Liver (tissue), 9 donors: Measurements from ENCODE around the gene BSN. TPM values are rescaled to one million over a fixed set of nuclear protein-coding genes. Genes with fewer than 3 reads are reported as not detected.

Source experiments
- DNase-seq: peaks from one replicate; pipeline ENCODE4 v3.0.0-alpha.2; 2017; ENCODE audit warnings: low spot score
- H3K27ac ChIP-seq, 2 donors: one replicate each; pipeline ENCODE4 v1.7.0; 2013; ENCODE audit warnings: inconsistent platforms in 2 of 2, low read length in 2 of 2, control low read depth in 1 of 2, low read depth in 1 of 2, mild to moderate bottlenecking in 1 of 2
- H3K27me3 ChIP-seq, 4 donors: one replicate each; pipeline versions ENCODE4 v1.6.1 to v1.7.0; 2013; ENCODE audit warnings: low read length in 3 of 4, inconsistent platforms in 1 of 4, mild to moderate bottlenecking in 1 of 4, moderate library complexity in 1 of 4; ENCODE audit not compliant: control insufficient read depth in 4 of 4, insufficient read depth in 4 of 4
- H3K36me3 ChIP-seq, 4 donors: one replicate each; pipeline versions ENCODE4 v1.6.1 to v1.7.0; 2013; ENCODE audit warnings: low read length in 3 of 4, mild to moderate bottlenecking in 3 of 4, low read depth in 1 of 4, moderate library complexity in 1 of 4; ENCODE audit not compliant: control insufficient read depth in 4 of 4, insufficient read depth in 3 of 4
- H3K4me1 ChIP-seq, 4 donors: one replicate each; pipeline versions ENCODE4 v1.6.1 to v1.7.0; 2013; ENCODE audit warnings: low read length in 3 of 4, mild to moderate bottlenecking in 3 of 4, moderate library complexity in 1 of 4; ENCODE audit not compliant: control insufficient read depth in 4 of 4, insufficient read depth in 4 of 4
- H3K4me3 ChIP-seq, 3 donors: one replicate each; pipeline versions ENCODE4 v1.6.1 to v1.7.0; 2013; ENCODE audit warnings: low read length in 3 of 3, control low read depth in 1 of 3, low read depth in 1 of 3, mild to moderate bottlenecking in 1 of 3
- H3K9ac ChIP-seq, 2 donors: one replicate each; pipeline ENCODE4 v1.7.0; 2013; ENCODE audit warnings: low read length in 2 of 2, mild to moderate bottlenecking in 2 of 2, moderate library complexity in 2 of 2, control low read depth in 1 of 2, low read depth in 1 of 2
- H3K9me3 ChIP-seq, 4 donors: one replicate each; pipeline versions ENCODE4 v1.6.1 to v1.7.0; 2013; ENCODE audit warnings: low read length in 3 of 4; ENCODE audit not compliant: control insufficient read depth in 4 of 4
- ATF3 ChIP-seq: IDR thresholded peaks from 2 replicates; pipeline ENCODE4 v1.6.1; 2016; ENCODE audit warnings: antibody characterized with exemption
- CTCF ChIP-seq: fragments of 150-350 bp; IDR thresholded peaks from 2 replicates; pipeline ENCODE4 v1.5.1; 2017; ENCODE audit warnings: improper control_type of control experiment, low read depth, low read length; ENCODE audit not compliant: missing input control
- EGR1 ChIP-seq, 2 donors: IDR thresholded peaks; 2 replicates each; pipeline ENCODE4 v1.6.1; 2016 to 2018; ENCODE audit warnings: antibody characterized with exemption in 2 of 2, low read depth in 2 of 2
- FOXA1 ChIP-seq: IDR thresholded peaks from 2 replicates; pipeline ENCODE4 v1.6.1; 2016; ENCODE audit warnings: antibody characterized with exemption
- FOXA2 ChIP-seq: IDR thresholded peaks from 2 replicates; pipeline ENCODE4 v1.6.1; 2016; ENCODE audit warnings: antibody characterized with exemption
- GABPA ChIP-seq, 2 donors: IDR thresholded peaks in 1 of 2; conservative IDR thresholded peaks in 1 of 2; 2 replicates each; pipeline ENCODE4 v1.6.1; 2016; ENCODE audit warnings: antibody characterized with exemption in 2 of 2, mild to moderate bottlenecking in 1 of 2, moderate library complexity in 1 of 2
- HNF4A ChIP-seq, 2 donors: conservative IDR thresholded peaks; 2 replicates each; pipeline ENCODE4 v1.6.1; 2016; ENCODE audit warnings: antibody characterized with exemption in 2 of 2, mild to moderate bottlenecking in 2 of 2
- HNF4G ChIP-seq: IDR thresholded peaks from 2 replicates; pipeline ENCODE4 v1.6.1; 2016; ENCODE audit warnings: antibody characterized with exemption
- JUND ChIP-seq, 2 donors: IDR thresholded peaks; 2 replicates each; pipeline ENCODE4 v1.6.1; 2016; ENCODE audit warnings: antibody characterized with exemption in 2 of 2
- MAX ChIP-seq: IDR thresholded peaks from 2 replicates; pipeline ENCODE4 v1.6.1; 2016; ENCODE audit warnings: antibody characterized with exemption
- NR2F2 ChIP-seq: IDR thresholded peaks from 2 replicates; pipeline ENCODE4 v1.6.1; 2016; ENCODE audit warnings: antibody characterized with exemption
- RAD21 ChIP-seq, 2 donors: IDR thresholded peaks; 2 replicates each; pipeline ENCODE4 v1.6.1; 2016; ENCODE audit warnings: antibody characterized with exemption in 2 of 2, mild to moderate bottlenecking in 2 of 2
- REST ChIP-seq: IDR thresholded peaks from 2 replicates; pipeline ENCODE4 v1.6.1; 2016; ENCODE audit warnings: antibody characterized with exemption, mild to moderate bottlenecking
- RXRA ChIP-seq, 2 donors: IDR thresholded peaks; 2 replicates each; pipeline ENCODE4 v1.6.1; 2017 to 2018; ENCODE audit warnings: antibody characterized with exemption in 2 of 2, mild to moderate bottlenecking in 1 of 2
- SP1 ChIP-seq: IDR thresholded peaks from 2 replicates; pipeline ENCODE4 v1.6.1; 2018; ENCODE audit warnings: antibody characterized with exemption, mild to moderate bottlenecking
- TAF1 ChIP-seq: conservative IDR thresholded peaks from 2 replicates; pipeline ENCODE4 v1.6.1; 2016; ENCODE audit warnings: antibody characterized with exemption, mild to moderate bottlenecking
- YY1 ChIP-seq: IDR thresholded peaks from 2 replicates; pipeline ENCODE4 v1.6.1; 2016; ENCODE audit warnings: antibody characterized with exemption, mild to moderate bottlenecking
- ZBTB33 ChIP-seq: IDR thresholded peaks from 2 replicates; pipeline ENCODE4 v1.6.1; 2016; ENCODE audit warnings: antibody characterized with exemption
- WGBS: extraction: QIAGEN DNeasy Blood & Tissue Kit; methylation state at CpG from one replicate; pipeline ENCODE4 v1.1.7; 2013; 5-methylcytosine and 5-hydroxymethylcytosine counted together
- polyA plus RNA-seq, 2 donors: library from polyadenylated mRNA; stranded (reverse) in 1 of 2; unstranded in 1 of 2; fragments of 200-250 nt in 1 of 2; fragments of >200 nt in 1 of 2; fragmentation: Nextera tagmentation in 1 of 2; extraction: Ambion mirVana in 1 of 2; gene quantifications; one replicate each; pipeline versions ENCODE4 v1.2.1 to v1.2.3, GENCODE V29; 2013 to 2015
- total RNA-seq, 2 donors: library from RNA; depleted of rRNA; stranded (reverse); fragments of >200 nt; gene quantifications; one replicate each; pipeline ENCODE4 v1.2.3, GENCODE V29; 2014
- donor health status: healthy.
- donor health status: healthy.
- donor health status: healthy.
- donor health status: healthy.
- donor health status: healthy.

The BSN gene
- total and polyA plus RNA-seq, 4 donors: 0.32 to 0.67 (median 0.40) TPM

DNA sequence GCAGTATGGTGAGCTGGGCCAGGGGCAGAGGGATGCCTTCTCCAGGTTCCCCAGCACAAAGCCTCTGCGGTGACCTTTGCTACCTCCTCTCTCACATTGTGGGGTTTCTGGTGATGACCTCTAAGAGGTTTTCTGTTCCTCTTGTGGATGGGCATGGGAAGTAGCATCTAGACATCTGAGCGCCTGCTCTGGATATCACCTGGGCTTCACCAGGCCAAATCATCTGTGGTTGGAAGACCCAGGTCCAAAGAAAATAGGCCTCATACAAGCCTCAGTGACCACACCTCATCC is 126.9 kb downstream of the BSN start:
- H3K36me3 ChIP-seq: peaks cover 17 to 78% (median 57%) of the 10 kb centered on the region in 4 donors
- DNase-seq: no peak
- no peaks in the 10 kb centered on the region for H3K9me3 ChIP-seq
- peaks cover 0 to 5% (median 2%) of the 10 kb centered on the region in 4 donors for H3K4me1 ChIP-seq
- H3K4me3 ChIP-seq: no peak overlapping the region
- no peak overlapping the region for H3K9ac ChIP-seq
- no peak for TF ChIP-seq REST
- TF ChIP-seq FOXA2: no peak
- no peak for TF ChIP-seq ATF3
- no peak for TF ChIP-seq SP1
- TF ChIP-seq ZBTB33: no peak
- no peak for TF ChIP-seq CTCF
- no peak for TF ChIP-seq TAF1
- TF ChIP-seq YY1: no peak
- TF ChIP-seq GABPA (IDR thresholded peaks at IDR 0.05 in 1 of 2, conservative IDR thresholded peaks at IDR 0.05 in 1 of 2): no peak
- TF ChIP-seq FOXA1: no peak
- TF ChIP-seq JUND (IDR thresholded peaks at IDR 0.05): no peak
- no peak for TF ChIP-seq RXRA (IDR thresholded peaks at IDR 0.05)
- TF ChIP-seq RAD21 (IDR thresholded peaks at IDR 0.05): no peak
- no peak for TF ChIP-seq HNF4A (conservative IDR thresholded peaks at IDR 0.05)
- no peak for TF ChIP-seq HNF4G
- no peak for TF ChIP-seq MAX
- 98% methylated on average over 2 of the region's 2 CpGs for WGBS
- no peak overlapping the region for H3K27ac ChIP-seq
- no peaks in the 10 kb centered on the region for H3K27me3 ChIP-seq

DNA sequence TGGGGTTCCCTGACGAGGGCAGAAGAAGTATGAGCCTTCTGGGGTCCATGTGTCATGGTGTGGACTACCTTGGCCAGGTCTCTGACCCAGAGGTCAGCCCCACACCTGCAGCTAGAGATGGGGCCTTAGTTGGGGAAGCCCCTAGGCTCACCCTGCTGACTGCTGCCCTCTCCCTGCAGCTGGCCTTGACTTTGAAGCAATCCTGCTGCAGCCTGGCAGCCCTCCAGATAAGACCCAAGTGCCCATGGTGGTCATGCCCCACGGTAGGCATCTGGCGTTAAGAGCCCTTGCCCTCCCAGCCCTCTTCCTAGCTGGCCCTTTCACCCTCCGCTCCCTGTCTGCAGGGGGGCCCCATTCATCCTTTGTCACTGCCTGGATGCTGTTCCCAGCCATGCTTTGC is 127.3 kb downstream of the BSN start:
- no peak overlapping the region for H3K27ac ChIP-seq
- H3K4me3 ChIP-seq: no peak overlapping the region
- no peaks in the 10 kb centered on the region for H3K9me3 ChIP-seq
- peaks cover 0 to 5% (median under 1%) of the 10 kb centered on the region in 4 donors for H3K4me1 ChIP-seq
- 87% methylated on average over 4 of the region's 4 CpGs for WGBS
- H3K9ac ChIP-seq: no peak overlapping the region
- no peak for DNase-seq
- no peaks in the 10 kb centered on the region for H3K27me3 ChIP-seq
- peaks cover 15 to 74% (median 56%) of the 10 kb centered on the region in 4 donors for H3K36me3 ChIP-seq
- TF ChIP-seq SP1 (no peak), HNF4A (conservative IDR thresholded peaks at IDR 0.05) (no peak), MAX (no peak), FOXA2 (no peak), YY1 (no peak), FOXA1 (no peak), HNF4G (no peak), RAD21 (IDR thresholded peaks at IDR 0.05) (no peak), GABPA (IDR thresholded peaks at IDR 0.05 in 1 of 2, conservative IDR thresholded peaks at IDR 0.05 in 1 of 2) (no peak), ZBTB33 (no peak), ATF3 (no peak), EGR1 (IDR thresholded peaks at IDR 0.05; ENCODE audit: low read depth in 2 of 2) (no peak), TAF1 (no peak), RXRA (IDR thresholded peaks at IDR 0.05) (no peak), NR2F2 (no peak)
